NB4 (cell line): ENCODE data around the gene UBE2J2.

Experiments used
- DNase-seq: peaks from one replicate; pipeline ENCODE4 v3.0.0; 2010; ENCODE audit warnings: low read depth
- H3K4me3 ChIP-seq: one replicate; pipeline ENCODE4 v1.5.1; 2011; ENCODE audit warnings: mild to moderate bottlenecking, low read depth, low read length, moderate library complexity
- CTCF ChIP-seq: IDR thresholded peaks from one replicate; pipeline ENCODE4 v1.5.1; 2012; ENCODE audit warnings: low read depth, low read length
- MAX ChIP-seq: IDR thresholded peaks from 2 replicates; pipeline ENCODE4 v1.6.1; 2011; ENCODE audit warnings: low read depth, low read length
- MYC ChIP-seq: IDR thresholded peaks from 2 replicates; pipeline ENCODE4 v1.6.1; 2011; ENCODE audit warnings: low read depth, low read length
- POLR2A ChIP-seq: IDR thresholded peaks from 2 replicates; pipeline ENCODE4 v1.6.1; 2011; ENCODE audit warnings: mild to moderate bottlenecking; ENCODE audit not compliant: insufficient read length; ENCODE audit errors: extremely low read depth

UBE2J2 gene

GRCh38 chr1:1236945-1237873, 36.4 kb downstream of the UBE2J2 start:
- H3K4me3 ChIP-seq, result no peak overlapping the region
- DNase-seq, result no peak
- TF ChIP-seq POLR2A (no peak), MYC (no peak), MAX (no peak), CTCF (no peak)

GRCh38 chr1:1236176-1236763, 37.4 kb downstream of the UBE2J2 start:
- no peak overlapping the region for H3K4me3 ChIP-seq
- DNase-seq, result no peak
- TF ChIP-seq MYC (no peak), MAX (no peak), POLR2A (no peak), CTCF (no peak)

GRCh38 chr1:1235016-1235744, 38.5 kb downstream of the UBE2J2 start:
- H3K4me3 ChIP-seq, result no peak overlapping the region
- DNase-seq, result no peak
- no peak for TF ChIP-seq MAX
- no peak for TF ChIP-seq MYC
- TF ChIP-seq POLR2A, result no peak

- TF ChIP-seq MAX, result no peak
- no peak for TF ChIP-seq CTCF
- no peak for TF ChIP-seq MYC
- no peak for TF ChIP-seq POLR2A
- DNase-seq, result no peak
- no peak overlapping the region for H3K4me3 ChIP-seq
Measured at GRCh38 chr1:1234180-1234808, 39.4 kb downstream of the UBE2J2 start.

- TF ChIP-seq MYC, result no peak
- H3K4me3 ChIP-seq, result no peak overlapping the region
- DNase-seq, result no peak
Measured at GRCh38 chr1:1233567-1233892, 40.1 kb downstream of the UBE2J2 start.

- no peak for TF ChIP-seq MAX
- no peak for TF ChIP-seq POLR2A
- no peak for TF ChIP-seq MYC
- no peak for TF ChIP-seq CTCF
- no peak for DNase-seq
- H3K4me3 ChIP-seq, result peak overlapping the region; percentile 48
Measured at GRCh38 chr1:1232796-1233566, 40.7 kb downstream of the UBE2J2 start.
